NCI-H1048 (cell line): ENCODE results near the gene C2orf78.
"Not testable (repeated sequence)": the region's sequence is repeated elsewhere in the genome, so short reads cannot be mapped to it uniquely, and the experiment has no call there.

Experiments used
- DNase-seq: peaks from one replicate; lab custom pipeline; 2025; lab: John Stamatoyannopoulos, UW

C2orf78 gene

GRCh38 chr2:73783883-73784282 lies at the start of gene C2orf78:
Gene C2orf78 (plus strand): TSS chr2:73784183. CDS start chr2:73784310, 127 bp downstream.
- not testable (repeated sequence) for DNase-seq

- no peak for DNase-seq
Measured at GRCh38 chr2:73736378-73736777, 47.6 kb upstream of the C2orf78 start.

GRCh38 chr2:73736855-73737779 lies 46.9 kb upstream of the C2orf78 start, which contains the start of gene TPRKB:
Gene TPRKB (minus strand): TSS chr2:73737345. CDS start chr2:73734569, 2,776 bp downstream.
- DNase-seq, result peak; percentile 90

- DNase-seq, result no peak
Measured at GRCh38 chr2:73739101-73739500, 44.9 kb upstream of the C2orf78 start.

GRCh38 chr2:73740767-73741166 lies 43.2 kb upstream of the C2orf78 start:
- no peak for DNase-seq

GRCh38 chr2:73746015-73746876 lies 37.7 kb upstream of the C2orf78 start:
- DNase-seq, result no peak

GRCh38 chr2:73746877-73747208 lies 37.1 kb upstream of the C2orf78 start:
- no peak for DNase-seq

GRCh38 chr2:73749314-73749713 lies 34.7 kb upstream of the C2orf78 start:
- DNase-seq, result no peak

- not testable (repeated sequence) for DNase-seq
Measured at GRCh38 chr2:73754332-73754731, 29.7 kb upstream of the C2orf78 start.

GRCh38 chr2:73759285-73759764 lies 24.7 kb upstream of the C2orf78 start:
- DNase-seq, result no peak

GRCh38 chr2:73759904-73760303 lies 24.1 kb upstream of the C2orf78 start:
- no peak for DNase-seq

GRCh38 chr2:73762571-73762970 lies 21.4 kb upstream of the C2orf78 start:
- DNase-seq, result no peak

GRCh38 chr2:73764945-73765344 lies 19.0 kb upstream of the C2orf78 start:
- DNase-seq, result no peak

GRCh38 chr2:73766349-73766748 lies 17.6 kb upstream of the C2orf78 start:
- DNase-seq, result no peak

GRCh38 chr2:73766994-73767393 lies 17.0 kb upstream of the C2orf78 start:
- no peak for DNase-seq

- DNase-seq, result no peak
Measured at GRCh38 chr2:73770725-73771124, 13.3 kb upstream of the C2orf78 start.

- no peak for DNase-seq
Measured at GRCh38 chr2:73772819-73773218, 11.2 kb upstream of the C2orf78 start.

GRCh38 chr2:73776381-73776780 lies 7.6 kb upstream of the C2orf78 start:
- no peak for DNase-seq

GRCh38 chr2:73776869-73777519 lies 7.0 kb upstream of the C2orf78 start:
- no peak for DNase-seq

- DNase-seq, result not testable (repeated sequence)
Measured at GRCh38 chr2:73778867-73779466, 5.0 kb upstream of the C2orf78 start.

GRCh38 chr2:73779467-73780236 lies 4.3 kb upstream of the C2orf78 start, which contains the start of gene DUSP11:
Gene DUSP11 (minus strand): TSS chr2:73780103. CDS start chr2:73779974, 129 bp downstream.
- peak; percentile 93 for DNase-seq
